ENCODE data around the gene TIGD3.
A peak's percentile ranks its signal among the peaks of the same experiment; 100 is the strongest.

Gene TIGD3

GRCh38 chr11:65321828-65322485 is 32.6 kb upstream of the TIGD3 start:
- Histone ChIP-seq H3K4me3 (replicated peaks; ENCODE audit: low read depth, low read length) (no peak overlapping the region), H3K27me3 (replicated peaks; ENCODE audit: control insufficient read depth, insufficient read depth, low read length) (no peaks in the 10 kb centered on the region), H3K36me3 (ENCODE audit: control insufficient read depth, insufficient read depth, low read length) (no peaks in the 10 kb centered on the region)
- no peak for DNase-seq (ENCODE audit: extremely low read depth, insufficient read length)
- no peak for TF ChIP-seq CTCF (IDR thresholded peaks at IDR 0.05; ENCODE audit: insufficient read depth, low read length, poor library complexity, severe bottlenecking)

- Histone ChIP-seq H3K4me3 (replicated peaks; ENCODE audit: low read depth, low read length) (no peak overlapping the region), H3K27me3 (replicated peaks; ENCODE audit: control insufficient read depth, insufficient read depth, low read length) (no peaks in the 10 kb centered on the region), H3K36me3 (ENCODE audit: control insufficient read depth, insufficient read depth, low read length) (no peaks in the 10 kb centered on the region)
- no peak for TF ChIP-seq CTCF (IDR thresholded peaks at IDR 0.05; ENCODE audit: insufficient read depth, low read length, poor library complexity, severe bottlenecking)
- no peak for DNase-seq (ENCODE audit: extremely low read depth, insufficient read length)
Measured at GRCh38 chr11:65323813-65324212, 30.7 kb upstream of the TIGD3 start.

- no peak for DNase-seq (ENCODE audit: extremely low read depth, insufficient read length)
- Histone ChIP-seq H3K27me3 (replicated peaks; ENCODE audit: control insufficient read depth, insufficient read depth, low read length) (no peaks in the 10 kb centered on the region), H3K36me3 (ENCODE audit: control insufficient read depth, insufficient read depth, low read length) (no peaks in the 10 kb centered on the region), H3K4me3 (replicated peaks; ENCODE audit: low read depth, low read length) (no peak overlapping the region)
- TF ChIP-seq CTCF (IDR thresholded peaks at IDR 0.05; ENCODE audit: insufficient read depth, low read length, poor library complexity, severe bottlenecking), result no peak
Measured at GRCh38 chr11:65325435-65325834, 29.1 kb upstream of the TIGD3 start.

- H3K27me3 ChIP-seq (replicated peaks; ENCODE audit: control insufficient read depth, insufficient read depth, low read length), result no peaks in the 10 kb centered on the region
- no peak for TF ChIP-seq CTCF (IDR thresholded peaks at IDR 0.05; ENCODE audit: insufficient read depth, low read length, poor library complexity, severe bottlenecking)
- H3K4me3 ChIP-seq (replicated peaks; ENCODE audit: low read depth, low read length), result no peak overlapping the region
- no peaks in the 10 kb centered on the region for H3K36me3 ChIP-seq (ENCODE audit: control insufficient read depth, insufficient read depth, low read length)
- no peak for DNase-seq (ENCODE audit: extremely low read depth, insufficient read length)
Measured at GRCh38 chr11:65327021-65327420, 27.5 kb upstream of the TIGD3 start.

- Histone ChIP-seq H3K4me3 (replicated peaks; ENCODE audit: low read depth, low read length) (no peak overlapping the region), H3K36me3 (ENCODE audit: control insufficient read depth, insufficient read depth, low read length) (no peaks in the 10 kb centered on the region), H3K27me3 (replicated peaks; ENCODE audit: control insufficient read depth, insufficient read depth, low read length) (no peaks in the 10 kb centered on the region)
- no peak for TF ChIP-seq CTCF (IDR thresholded peaks at IDR 0.05; ENCODE audit: insufficient read depth, low read length, poor library complexity, severe bottlenecking)
- no peak for DNase-seq (ENCODE audit: extremely low read depth, insufficient read length)
Measured at GRCh38 chr11:65329478-65329877, 25.1 kb upstream of the TIGD3 start.

- H3K27me3 ChIP-seq (replicated peaks; ENCODE audit: control insufficient read depth, insufficient read depth, low read length), result no peaks in the 10 kb centered on the region
- no peak overlapping the region for H3K4me3 ChIP-seq (replicated peaks; ENCODE audit: low read depth, low read length)
- no peaks in the 10 kb centered on the region for H3K36me3 ChIP-seq (ENCODE audit: control insufficient read depth, insufficient read depth, low read length)
- DNase-seq (ENCODE audit: extremely low read depth, insufficient read length), result peak; percentile 40
- TF ChIP-seq CTCF (IDR thresholded peaks at IDR 0.05; ENCODE audit: insufficient read depth, low read length, poor library complexity, severe bottlenecking), result peak; percentile 81
Measured at GRCh38 chr11:65329944-65330403, 24.6 kb upstream of the TIGD3 start.

Data from GM06990 (cell line).